ENCODE measurements around the gene SCFD2.
"Not testable (repeated sequence)": the region's sequence is repeated elsewhere in the genome, so short reads cannot be mapped to it uniquely, and the experiment has no call there.

- TF ChIP-seq RNF2 (IDR thresholded peaks at IDR 0.05; ENCODE audit: borderline replicate concordance, low read depth); CTCF (IDR thresholded peaks at IDR 0.05); USF2 (IDR thresholded peaks at IDR 0.05); POLR2A (IDR thresholded peaks at IDR 0.05; ENCODE audit: low read length); ELK1 (IDR thresholded peaks at IDR 0.05; ENCODE audit: low read depth, low read length); PHF8 (IDR thresholded peaks at IDR 0.05; ENCODE audit: borderline replicate concordance, low read depth); JUN (IDR thresholded peaks at IDR 0.05); POLR2AphosphoS2 (conservative IDR thresholded peaks at IDR 0.05; ENCODE audit: low read length); JUNB (IDR thresholded peaks at IDR 0.05); KDM1A (IDR thresholded peaks at IDR 0.05; ENCODE audit: low read depth); RARB (CRISPR knock-in tag; IDR thresholded peaks at IDR 0.05): not testable (repeated sequence)
These were observed 308.8 kb downstream of the SCFD2 start for GRCh38 chr4:53057108-53057507.
